ENCODE results near the gene PHLPP2. TPM values are rescaled to one million over a fixed set of nuclear protein-coding genes. Genes with fewer than 3 reads are reported as not detected.

Gene PHLPP2
- total RNA-seq, 1 experiment from 2014 or later: 10.5 TPM

DNA sequence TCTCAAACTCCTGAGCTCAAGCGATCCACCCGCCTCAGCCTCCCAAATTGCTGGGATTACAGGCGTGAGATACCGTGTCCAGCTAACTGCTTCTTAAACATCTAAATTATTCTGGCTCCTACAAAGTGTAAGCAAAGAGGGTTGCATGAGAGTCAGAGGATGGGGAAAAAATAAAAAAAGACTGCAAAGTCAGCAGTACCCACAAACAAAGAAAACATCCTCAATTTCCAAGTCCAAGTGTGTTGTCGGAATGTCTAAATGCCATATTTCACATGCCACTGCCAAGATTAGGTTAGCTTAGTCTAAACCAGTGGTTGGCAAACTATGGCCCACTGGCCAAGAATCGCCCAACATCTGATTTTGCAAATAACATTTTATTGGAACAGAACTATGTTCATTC is 13.0 kb upstream of the PHLPP2 start:
- no TSS peak for BruUV-seq (replicated peaks)
- no peaks in the 10 kb centered on the region for H3K27me3 Mint-ChIP-seq (ENCODE audit: insufficient read depth, unreplicated experiment)
- intact Hi-C loops (cut with micrococcal nuclease): no loop called here
- POLR2A ChIA-PET: interaction anchor here (1.6 kb wide), 1 partner anchor 14 kb away, joined by 5 read pairs; no protein-coding TSS in a partner anchor
- H3K4me1 Mint-ChIP-seq (ENCODE audit: insufficient read depth, unreplicated experiment): no peaks in the 10 kb centered on the region
- H3K36me3 Mint-ChIP-seq (ENCODE audit: insufficient read depth, unreplicated experiment): peaks cover 83% of the 10 kb centered on the region
- no peak overlapping the region for H3K27ac Mint-ChIP-seq (ENCODE audit: low read depth, unreplicated experiment)
- H3K9me3 Mint-ChIP-seq (ENCODE audit: unreplicated experiment): no peaks in the 10 kb centered on the region
- TF ChIP-seq, protein P1, sequence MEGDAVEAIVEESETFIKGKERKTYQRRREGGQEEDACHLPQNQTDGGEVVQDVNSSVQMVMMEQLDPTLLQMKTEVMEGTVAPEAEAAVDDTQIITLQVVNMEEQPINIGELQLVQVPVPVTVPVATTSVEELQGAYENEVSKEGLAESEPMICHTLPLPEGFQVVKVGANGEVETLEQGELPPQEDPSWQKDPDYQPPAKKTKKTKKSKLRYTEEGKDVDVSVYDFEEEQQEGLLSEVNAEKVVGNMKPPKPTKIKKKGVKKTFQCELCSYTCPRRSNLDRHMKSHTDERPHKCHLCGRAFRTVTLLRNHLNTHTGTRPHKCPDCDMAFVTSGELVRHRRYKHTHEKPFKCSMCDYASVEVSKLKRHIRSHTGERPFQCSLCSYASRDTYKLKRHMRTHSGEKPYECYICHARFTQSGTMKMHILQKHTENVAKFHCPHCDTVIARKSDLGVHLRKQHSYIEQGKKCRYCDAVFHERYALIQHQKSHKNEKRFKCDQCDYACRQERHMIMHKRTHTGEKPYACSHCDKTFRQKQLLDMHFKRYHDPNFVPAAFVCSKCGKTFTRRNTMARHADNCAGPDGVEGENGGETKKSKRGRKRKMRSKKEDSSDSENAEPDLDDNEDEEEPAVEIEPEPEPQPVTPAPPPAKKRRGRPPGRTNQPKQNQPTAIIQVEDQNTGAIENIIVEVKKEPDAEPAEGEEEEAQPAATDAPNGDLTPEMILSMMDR (IDR thresholded peaks at IDR 0.05; ENCODE audit: unreplicated experiment): no peak
- no peak overlapping the region for H3K4me3 Mint-ChIP-seq (ENCODE audit: unreplicated experiment)
- CTCF ChIA-PET: interaction anchor here (0.6 to 0.7 kb wide), 2 partner anchors 14 to 1342 kb away, joined by 3 to 5 read pairs; no protein-coding TSS in a partner anchor
- DNase-seq (ENCODE audit: unreplicated experiment): no peak

DNA sequence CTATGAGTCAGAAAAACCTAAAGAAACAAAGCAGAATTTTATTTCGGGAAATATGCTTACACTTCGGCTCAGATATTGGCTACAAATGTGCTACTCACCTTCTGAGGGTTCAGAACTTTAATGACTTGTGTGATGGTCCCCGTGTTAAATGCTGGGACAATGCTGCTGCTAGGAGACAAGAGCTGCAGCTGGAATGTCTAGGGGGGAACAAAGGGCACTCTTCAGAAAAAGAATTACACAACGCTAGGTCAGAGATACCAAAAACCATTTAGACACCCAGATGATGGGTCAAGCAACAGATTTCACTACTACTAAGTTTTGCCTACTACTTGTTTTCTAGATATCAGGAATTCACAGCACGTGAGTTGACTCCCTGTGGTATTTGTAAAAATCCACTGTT is 10.0 kb upstream of the PHLPP2 start:
- ChIA-PET CTCF (interaction anchor here (0.9 to 1.3 kb wide), 3 partner anchors 25 to 124 kb away, joined by 3 to 4 read pairs (median 3); no protein-coding TSS in a partner anchor), POLR2A (interaction anchor here (0.6 to 0.9 kb wide), 3 partner anchors 10 to 109 kb away, joined by 3 read pairs; partner anchors contain the start of genes MARVELD3 and PHLPP2)
- intact Hi-C loops (cut with micrococcal nuclease): no loop called here
- Mint-ChIP-seq H3K27me3 (ENCODE audit: insufficient read depth, unreplicated experiment) (no peaks in the 10 kb centered on the region), H3K36me3 (ENCODE audit: insufficient read depth, unreplicated experiment) (peaks cover 96% of the 10 kb centered on the region), H3K4me3 (ENCODE audit: unreplicated experiment) (no peak overlapping the region), H3K27ac (ENCODE audit: low read depth, unreplicated experiment) (no peak overlapping the region), H3K4me1 (ENCODE audit: insufficient read depth, unreplicated experiment) (no peaks in the 10 kb centered on the region), H3K9me3 (ENCODE audit: unreplicated experiment) (no peaks in the 10 kb centered on the region)
- DNase-seq (ENCODE audit: unreplicated experiment): no peak
- no TSS peak for BruUV-seq (replicated peaks)
- TF ChIP-seq, protein P1 (IDR thresholded peaks at IDR 0.05; ENCODE audit: unreplicated experiment): no peak

DNA sequence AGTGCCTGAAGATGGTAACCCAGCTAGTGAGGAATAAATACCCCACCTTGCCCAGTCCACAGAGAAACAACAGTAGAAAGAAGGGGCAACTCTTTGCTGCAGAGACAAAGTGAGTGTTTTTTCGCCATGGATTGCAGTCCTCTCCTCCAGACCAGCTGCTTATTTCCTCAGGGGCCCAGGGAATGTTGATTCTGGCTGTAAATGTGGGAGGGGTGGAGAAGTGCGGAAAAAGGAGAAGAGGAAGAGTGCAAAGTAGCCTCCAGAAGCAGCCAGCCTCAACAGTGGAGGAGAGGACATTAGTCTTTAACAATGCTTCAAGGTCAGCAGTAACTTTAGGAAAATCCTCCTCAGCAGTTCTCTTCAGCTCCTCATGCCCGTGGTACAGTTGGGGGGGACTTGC is 8.1 kb upstream of the PHLPP2 start:
- Mint-ChIP-seq H3K9me3 (ENCODE audit: unreplicated experiment) (no peaks in the 10 kb centered on the region), H3K4me1 (ENCODE audit: insufficient read depth, unreplicated experiment) (no peaks in the 10 kb centered on the region), H3K27me3 (ENCODE audit: insufficient read depth, unreplicated experiment) (no peaks in the 10 kb centered on the region), H3K27ac (ENCODE audit: low read depth, unreplicated experiment) (no peak overlapping the region), H3K36me3 (ENCODE audit: insufficient read depth, unreplicated experiment) (peaks cover 90% of the 10 kb centered on the region), H3K4me3 (ENCODE audit: unreplicated experiment) (no peak overlapping the region)
- POLR2A ChIA-PET: no interaction called here
- no peak for DNase-seq (ENCODE audit: unreplicated experiment)
- TF ChIP-seq, protein P1 (IDR thresholded peaks at IDR 0.05; ENCODE audit: unreplicated experiment): no peak
- intact Hi-C loops (cut with micrococcal nuclease): no loop called here
- BruUV-seq (replicated peaks): TSS peak; percentile 19
- CTCF ChIA-PET: interaction anchor here (0.6 to 1.5 kb wide), 4 partner anchors 11 to 210 kb away, joined by 3 to 4 read pairs (median 3); no protein-coding TSS in a partner anchor

DNA sequence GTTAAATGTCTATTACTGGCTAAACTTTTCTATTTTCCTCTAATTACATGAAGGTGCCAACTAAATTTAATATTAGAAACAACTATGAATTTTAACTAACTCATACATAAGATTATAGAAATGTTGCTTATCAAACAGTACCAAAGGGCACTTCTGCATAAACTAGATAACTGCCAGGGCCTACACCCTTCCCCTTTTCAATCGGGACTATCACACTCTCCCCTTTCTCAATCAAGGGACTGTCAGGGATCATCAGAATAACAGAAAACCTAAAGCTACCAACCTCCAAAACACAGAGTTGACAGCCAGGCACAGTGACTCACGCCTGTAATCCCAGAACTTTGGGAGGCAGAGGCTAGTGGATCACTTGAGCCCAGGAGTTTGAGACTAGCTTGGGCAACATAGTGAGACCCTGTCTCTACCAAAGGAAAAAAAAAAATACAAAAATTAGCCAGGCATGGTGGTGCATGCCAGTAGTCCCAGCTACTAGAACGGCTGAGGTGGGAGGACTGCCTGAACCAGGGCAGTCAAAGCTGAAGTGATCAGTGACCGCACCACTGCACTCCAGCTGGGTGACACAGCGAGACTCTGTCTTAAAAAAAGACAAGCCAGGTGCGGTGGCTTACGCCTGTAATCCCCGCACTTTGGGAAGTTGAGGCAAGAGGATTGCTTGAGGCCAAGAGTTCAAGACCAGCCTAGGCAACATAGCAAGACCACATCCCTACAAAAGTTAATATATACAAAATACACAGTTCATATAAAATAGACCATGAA is 3.2 kb upstream of the PHLPP2 start:
- TF ChIP-seq, protein P1 (IDR thresholded peaks at IDR 0.05; ENCODE audit: unreplicated experiment): no peak
- Mint-ChIP-seq H3K36me3 (ENCODE audit: insufficient read depth, unreplicated experiment) (peaks cover 51% of the 10 kb centered on the region), H3K9me3 (ENCODE audit: unreplicated experiment) (no peaks in the 10 kb centered on the region), H3K4me1 (ENCODE audit: insufficient read depth, unreplicated experiment) (peaks cover 5% of the 10 kb centered on the region), H3K27me3 (ENCODE audit: insufficient read depth, unreplicated experiment) (no peaks in the 10 kb centered on the region), H3K4me3 (ENCODE audit: unreplicated experiment) (no peak overlapping the region), H3K27ac (ENCODE audit: low read depth, unreplicated experiment) (no peak overlapping the region)
- ChIA-PET POLR2A (interaction anchor here (1.3 kb wide), 2 partner anchors 18 to 45 kb away, joined by 3 to 4 read pairs; no protein-coding TSS in a partner anchor), CTCF (interaction anchor here (1.3 kb wide), 1 partner anchor 155 kb away, joined by 4 read pairs; no protein-coding TSS in a partner anchor)
- no peak for DNase-seq (ENCODE audit: unreplicated experiment)
- no TSS peak for BruUV-seq (replicated peaks)
- intact Hi-C loops (cut with micrococcal nuclease): no loop called here

All from MCF 10A (cell line).